22Rv1 (cell line): ENCODE data around the gene EBF3.

Experiments
- ZFX ChIP-seq: fragments of 450-650 bp; IDR thresholded peaks from 2 replicates; pipeline ENCODE4 v1.6.1; 2017; ENCODE audit warnings: antibody characterized with exemption, borderline replicate concordance
- TF ChIP-seq, protein P1 (sequence below): fragments of 450-650 bp; IDR thresholded peaks from 2 replicates; pipeline ENCODE4 v1.5.1; 2017; ENCODE audit warnings: mild to moderate bottlenecking

- TF ChIP-seq, protein P1, sequence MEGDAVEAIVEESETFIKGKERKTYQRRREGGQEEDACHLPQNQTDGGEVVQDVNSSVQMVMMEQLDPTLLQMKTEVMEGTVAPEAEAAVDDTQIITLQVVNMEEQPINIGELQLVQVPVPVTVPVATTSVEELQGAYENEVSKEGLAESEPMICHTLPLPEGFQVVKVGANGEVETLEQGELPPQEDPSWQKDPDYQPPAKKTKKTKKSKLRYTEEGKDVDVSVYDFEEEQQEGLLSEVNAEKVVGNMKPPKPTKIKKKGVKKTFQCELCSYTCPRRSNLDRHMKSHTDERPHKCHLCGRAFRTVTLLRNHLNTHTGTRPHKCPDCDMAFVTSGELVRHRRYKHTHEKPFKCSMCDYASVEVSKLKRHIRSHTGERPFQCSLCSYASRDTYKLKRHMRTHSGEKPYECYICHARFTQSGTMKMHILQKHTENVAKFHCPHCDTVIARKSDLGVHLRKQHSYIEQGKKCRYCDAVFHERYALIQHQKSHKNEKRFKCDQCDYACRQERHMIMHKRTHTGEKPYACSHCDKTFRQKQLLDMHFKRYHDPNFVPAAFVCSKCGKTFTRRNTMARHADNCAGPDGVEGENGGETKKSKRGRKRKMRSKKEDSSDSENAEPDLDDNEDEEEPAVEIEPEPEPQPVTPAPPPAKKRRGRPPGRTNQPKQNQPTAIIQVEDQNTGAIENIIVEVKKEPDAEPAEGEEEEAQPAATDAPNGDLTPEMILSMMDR: no peak
- no peak for TF ChIP-seq ZFX
Observed at GRCh38 chr10:129932751-129933433, 31.2 kb downstream of the EBF3 start.
